Keratinocyte (primary cell): ENCODE measurements around the gene ATRNL1.

Experiments used
- EZH2 ChIP-seq: IDR thresholded peaks from one replicate; pipeline ENCODE4 v1.6.1; 2012; ENCODE audit warnings: inconsistent platforms, mild to moderate bottlenecking, low read length, moderate library complexity
- TF ChIP-seq, protein P1 (sequence below), 3 experiments: IDR thresholded peaks in 1 of 3; conservative IDR thresholded peaks in 1 of 3; optimal IDR thresholded peaks in 1 of 3; 2 replicates in 2 of 3; 3 replicates in 1 of 3; pipeline versions ENCODE3 to v1.5.1; 2011; ENCODE audit warnings: low read length in 3 of 3, mild to moderate bottlenecking in 3 of 3, moderate library complexity in 2 of 3, control low read depth in 1 of 3, inconsistent platforms in 1 of 3; ENCODE audit not compliant: insufficient read depth in 2 of 3; ENCODE audit errors: extremely low read depth in 1 of 3

DNA sequence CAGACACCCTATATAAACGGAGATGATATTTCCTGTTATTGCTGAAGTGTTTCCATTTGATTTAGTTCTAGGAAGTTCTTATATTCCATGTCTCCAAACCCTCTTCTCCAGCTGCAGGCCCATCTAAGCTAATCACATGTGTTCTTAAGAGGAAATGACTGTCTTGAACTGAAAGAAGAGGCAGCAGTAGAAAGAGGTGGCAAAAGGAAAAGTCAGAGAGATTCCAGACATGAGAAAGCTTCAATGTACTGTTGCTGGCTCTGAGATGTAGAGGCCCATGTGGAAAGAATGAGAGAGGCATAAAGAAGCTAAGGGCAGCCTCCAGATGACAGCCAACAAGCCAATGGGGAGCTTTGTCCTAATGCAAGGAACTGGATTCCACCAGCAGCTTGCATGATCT is 892.6 kb downstream of the ATRNL1 start:
- TF ChIP-seq, protein P1, sequence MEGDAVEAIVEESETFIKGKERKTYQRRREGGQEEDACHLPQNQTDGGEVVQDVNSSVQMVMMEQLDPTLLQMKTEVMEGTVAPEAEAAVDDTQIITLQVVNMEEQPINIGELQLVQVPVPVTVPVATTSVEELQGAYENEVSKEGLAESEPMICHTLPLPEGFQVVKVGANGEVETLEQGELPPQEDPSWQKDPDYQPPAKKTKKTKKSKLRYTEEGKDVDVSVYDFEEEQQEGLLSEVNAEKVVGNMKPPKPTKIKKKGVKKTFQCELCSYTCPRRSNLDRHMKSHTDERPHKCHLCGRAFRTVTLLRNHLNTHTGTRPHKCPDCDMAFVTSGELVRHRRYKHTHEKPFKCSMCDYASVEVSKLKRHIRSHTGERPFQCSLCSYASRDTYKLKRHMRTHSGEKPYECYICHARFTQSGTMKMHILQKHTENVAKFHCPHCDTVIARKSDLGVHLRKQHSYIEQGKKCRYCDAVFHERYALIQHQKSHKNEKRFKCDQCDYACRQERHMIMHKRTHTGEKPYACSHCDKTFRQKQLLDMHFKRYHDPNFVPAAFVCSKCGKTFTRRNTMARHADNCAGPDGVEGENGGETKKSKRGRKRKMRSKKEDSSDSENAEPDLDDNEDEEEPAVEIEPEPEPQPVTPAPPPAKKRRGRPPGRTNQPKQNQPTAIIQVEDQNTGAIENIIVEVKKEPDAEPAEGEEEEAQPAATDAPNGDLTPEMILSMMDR (optimal IDR thresholded peaks at IDR 0.05 in 1 of 3, IDR thresholded peaks at IDR 0.05 in 1 of 3, conservative IDR thresholded peaks at IDR 0.05 in 1 of 3; ENCODE audit: extremely low read depth in 1 of 3, insufficient read depth in 2 of 3, low read length in 3 of 3), result no peak
- TF ChIP-seq EZH2, result no peak
